Tibial artery (tissue), 4 donors: ENCODE measurements around the gene FAM9C.

Experiments used
- DNase-seq, 2 donors: peaks; one replicate each; pipeline ENCODE4 v3.0.0-alpha.2; 2019
- H3K27ac ChIP-seq, 2 donors: fragments of 200-600 bp; sonication (generic) in 1 of 2; 1 replicate in 1 of 2; 2 replicates in 1 of 2; pipeline ENCODE4 v1.5.1; 2018 to 2019; ENCODE audit warnings: mild to moderate bottlenecking in 1 of 2
- H3K27me3 ChIP-seq, 2 donors: fragments of 200-600 bp; sonication (generic) in 1 of 2; one replicate each; pipeline versions ENCODE4 v1.5.1 to v1.6.0; 2016 to 2019
- H3K36me3 ChIP-seq, 3 donors: fragments of 200-600 bp; sonication (generic) in 2 of 3; one replicate each; pipeline ENCODE4 v1.5.1; 2016 to 2019; ENCODE audit warnings: mild to moderate bottlenecking in 2 of 3
- H3K4me1 ChIP-seq, 4 donors: fragments of 200-600 bp; sonication (generic) in 2 of 4; 1 replicate in 3 of 4; 2 replicates in 1 of 4; pipeline ENCODE4 v1.5.1; 2016 to 2019
- H3K4me3 ChIP-seq, 2 donors: fragments of 200-600 bp; sonication (generic) in 1 of 2; 1 replicate in 1 of 2; 2 replicates in 1 of 2; pipeline ENCODE4 v1.5.1; 2018 to 2019; ENCODE audit warnings: mild to moderate bottlenecking in 2 of 2
- H3K9me3 ChIP-seq, 3 donors: fragments of 200-600 bp; sonication (generic) in 1 of 3; one replicate each; pipeline ENCODE4 v1.5.1; 2016 to 2019
- CTCF ChIP-seq, 2 experiments: fragments of 200-600 bp in 1 of 2; fragments of 450-650 bp in 1 of 2; IDR thresholded peaks; one replicate each; pipeline ENCODE4 v1.5.1; 2017 to 2019; ENCODE audit warnings: antibody characterized with exemption in 2 of 2, mild to moderate bottlenecking in 1 of 2, moderate library complexity in 1 of 2
- intact Hi-C: fragments of 100-400 bp; cut with DNase I; formaldehyde crosslinking; loops from one replicate; pipeline ENCODE4 v1.15.0; 2023; ENCODE audit warnings: low total_unique reads

The FAM9C gene

GRCh38 chrX:12992544-12993118 lies 51.8 kb downstream of the FAM9C start:
- no peak overlapping the region for H3K4me3 ChIP-seq
- peaks cover 0 to 8% (median 0%) of the 10 kb centered on the region in 4 donors for H3K4me1 ChIP-seq
- TF ChIP-seq CTCF (IDR thresholded peaks at IDR 0.05), result no peak
- H3K36me3 ChIP-seq, result no peaks in the 10 kb centered on the region
- intact Hi-C loops, result no loop called here
- no peaks in the 10 kb centered on the region for H3K27me3 ChIP-seq
- no peak for DNase-seq
- no peak overlapping the region for H3K27ac ChIP-seq
- no peaks in the 10 kb centered on the region for H3K9me3 ChIP-seq

GRCh38 chrX:12991575-12991974 lies 52.8 kb downstream of the FAM9C start:
- Histone ChIP-seq H3K27me3 (no peaks in the 10 kb centered on the region), H3K27ac (no peak overlapping the region), H3K4me3 (no peak overlapping the region), H3K4me1 (peaks cover 0 to 8% (median 0%) of the 10 kb centered on the region in 4 donors), H3K36me3 (no peaks in the 10 kb centered on the region), H3K9me3 (no peaks in the 10 kb centered on the region)
- TF ChIP-seq CTCF (IDR thresholded peaks at IDR 0.05), result no peak
- no peak for DNase-seq
- intact Hi-C loops, result no loop called here

GRCh38 chrX:12989461-12989860 lies 55.0 kb downstream of the FAM9C start:
- DNase-seq, result no peak
- intact Hi-C loops, result no loop called here
- H3K9me3 ChIP-seq, result no peaks in the 10 kb centered on the region
- H3K4me1 ChIP-seq, result peaks cover 0 to 8% (median 0%) of the 10 kb centered on the region in 4 donors
- no peak overlapping the region for H3K27ac ChIP-seq
- H3K36me3 ChIP-seq, result no peaks in the 10 kb centered on the region
- TF ChIP-seq CTCF (IDR thresholded peaks at IDR 0.05), result no peak
- no peak overlapping the region for H3K4me3 ChIP-seq
- no peaks in the 10 kb centered on the region for H3K27me3 ChIP-seq

GRCh38 chrX:12988797-12989196 lies 55.6 kb downstream of the FAM9C start:
- Histone ChIP-seq H3K4me3 (no peak overlapping the region), H3K27ac (no peak overlapping the region), H3K36me3 (no peaks in the 10 kb centered on the region), H3K9me3 (no peaks in the 10 kb centered on the region), H3K27me3 (no peaks in the 10 kb centered on the region), H3K4me1 (peaks cover 0 to 8% (median 0%) of the 10 kb centered on the region in 4 donors)
- no peak for DNase-seq
- TF ChIP-seq CTCF (IDR thresholded peaks at IDR 0.05), result no peak
- intact Hi-C loops, result no loop called here

GRCh38 chrX:12987900-12988594 lies 56.4 kb downstream of the FAM9C start:
- no peaks in the 10 kb centered on the region for H3K27me3 ChIP-seq
- intact Hi-C loops, result no loop called here
- no peaks in the 10 kb centered on the region for H3K36me3 ChIP-seq
- H3K9me3 ChIP-seq, result no peaks in the 10 kb centered on the region
- TF ChIP-seq CTCF (IDR thresholded peaks at IDR 0.05), result no peak
- no peak overlapping the region for H3K4me3 ChIP-seq
- no peak for DNase-seq
- no peak overlapping the region for H3K27ac ChIP-seq
- H3K4me1 ChIP-seq, result peaks cover 0 to 8% (median 0%) of the 10 kb centered on the region in 4 donors
